Nephron progenitor cell (in vitro differentiated cells): ENCODE measurements around the gene ANKFN1.

Experiments used
- DNase-seq: peaks from one replicate; pipeline ENCODE4 v3.0.0; 2021
- H3K27ac Mint-ChIP-seq: 2 replicates; pipeline ENCODE4 v1.8.0; 2021; ENCODE audit warnings: mild to moderate bottlenecking, moderate library complexity, mixed read lengths
- H3K27me3 Mint-ChIP-seq: 2 replicates; pipeline ENCODE4 v1.8.0; 2021; ENCODE audit warnings: mild to moderate bottlenecking, low read depth, mixed read lengths; ENCODE audit not compliant: poor library complexity
- H3K36me3 Mint-ChIP-seq: 2 replicates; pipeline ENCODE4 v1.8.0; 2021; ENCODE audit warnings: low read depth, mixed read lengths
- H3K4me1 Mint-ChIP-seq: 2 replicates; pipeline ENCODE4 v1.8.0; 2021; ENCODE audit warnings: mixed read lengths
- H3K4me3 Mint-ChIP-seq: 2 replicates; pipeline ENCODE4 v1.8.0; 2021; ENCODE audit warnings: mild to moderate bottlenecking, moderate library complexity, mixed read lengths
- H3K9me3 Mint-ChIP-seq: 2 replicates; pipeline ENCODE4 v1.8.0; 2021; ENCODE audit warnings: mild to moderate bottlenecking, moderate library complexity, mixed read lengths
- TF ChIP-seq, protein P1 (sequence below): fragments of 200-600 bp; sonication (generic); IDR thresholded peaks from 2 replicates; pipeline ENCODE4 v1.5.0; 2021; ENCODE audit warnings: antibody characterized with exemption

Gene ANKFN1

DNA sequence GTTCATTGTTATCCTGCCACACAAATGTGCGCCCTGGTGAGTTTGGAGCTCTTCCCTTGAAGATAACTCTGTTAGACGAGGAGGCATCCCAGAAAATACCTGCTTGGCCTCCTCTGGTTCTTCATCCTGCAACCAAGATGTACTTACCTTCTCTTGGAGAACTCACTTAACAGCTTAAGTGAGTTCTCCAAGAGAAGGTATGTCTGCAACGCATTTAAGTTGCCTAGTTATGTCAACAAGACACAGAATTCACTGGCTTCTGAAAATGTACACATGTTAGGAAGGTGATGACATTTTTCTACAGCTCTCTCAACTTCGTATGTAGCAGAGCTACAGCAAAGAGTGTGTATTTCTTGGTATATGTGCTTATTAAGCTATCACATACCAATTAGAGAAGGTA lies 361.6 kb downstream of the ANKFN1 start:
- Mint-ChIP-seq H3K4me1 (no peaks in the 10 kb centered on the region), H3K9me3 (no peaks in the 10 kb centered on the region), H3K36me3 (no peaks in the 10 kb centered on the region), H3K27ac (no peak overlapping the region), H3K4me3 (no peak overlapping the region), H3K27me3 (peaks cover 59% of the 10 kb centered on the region)
- no peak for DNase-seq
- TF ChIP-seq, protein P1, sequence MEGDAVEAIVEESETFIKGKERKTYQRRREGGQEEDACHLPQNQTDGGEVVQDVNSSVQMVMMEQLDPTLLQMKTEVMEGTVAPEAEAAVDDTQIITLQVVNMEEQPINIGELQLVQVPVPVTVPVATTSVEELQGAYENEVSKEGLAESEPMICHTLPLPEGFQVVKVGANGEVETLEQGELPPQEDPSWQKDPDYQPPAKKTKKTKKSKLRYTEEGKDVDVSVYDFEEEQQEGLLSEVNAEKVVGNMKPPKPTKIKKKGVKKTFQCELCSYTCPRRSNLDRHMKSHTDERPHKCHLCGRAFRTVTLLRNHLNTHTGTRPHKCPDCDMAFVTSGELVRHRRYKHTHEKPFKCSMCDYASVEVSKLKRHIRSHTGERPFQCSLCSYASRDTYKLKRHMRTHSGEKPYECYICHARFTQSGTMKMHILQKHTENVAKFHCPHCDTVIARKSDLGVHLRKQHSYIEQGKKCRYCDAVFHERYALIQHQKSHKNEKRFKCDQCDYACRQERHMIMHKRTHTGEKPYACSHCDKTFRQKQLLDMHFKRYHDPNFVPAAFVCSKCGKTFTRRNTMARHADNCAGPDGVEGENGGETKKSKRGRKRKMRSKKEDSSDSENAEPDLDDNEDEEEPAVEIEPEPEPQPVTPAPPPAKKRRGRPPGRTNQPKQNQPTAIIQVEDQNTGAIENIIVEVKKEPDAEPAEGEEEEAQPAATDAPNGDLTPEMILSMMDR: no peak

DNA sequence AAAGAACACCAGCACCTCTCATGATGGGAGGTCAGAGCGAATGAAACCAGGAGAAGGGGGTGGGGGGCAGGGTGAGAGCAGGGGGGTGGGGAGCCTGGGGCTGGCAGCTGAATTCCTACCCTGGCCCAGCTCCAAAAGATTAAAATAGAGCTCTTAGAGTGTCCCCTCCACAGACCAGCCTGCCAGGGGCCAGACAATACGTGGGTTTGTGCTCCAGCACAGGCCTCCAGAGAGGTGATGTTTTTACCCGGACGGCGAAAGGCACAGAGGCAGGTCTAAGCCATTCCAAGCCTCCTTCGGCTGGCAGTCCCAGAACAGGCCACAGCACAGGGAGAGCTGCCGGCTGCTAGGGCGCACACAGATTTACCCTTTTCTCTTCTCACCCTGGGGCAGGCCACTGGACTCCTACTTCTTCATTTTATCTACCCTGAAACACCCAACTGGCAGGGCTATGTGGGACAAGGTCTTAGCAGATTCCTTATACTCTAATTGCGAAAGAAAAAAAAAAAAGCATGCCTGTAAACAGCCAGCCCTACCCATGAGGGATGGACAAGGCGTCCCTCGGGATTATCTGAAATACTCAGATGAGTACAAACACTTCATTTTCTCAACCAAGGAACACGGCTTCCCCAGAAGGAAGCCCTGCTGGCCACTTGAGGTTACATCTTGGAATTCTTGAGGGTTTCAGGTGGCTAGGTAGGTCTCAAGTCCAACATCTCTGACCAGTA lies 368.3 kb downstream of the ANKFN1 start:
- peaks cover 5% of the 10 kb centered on the region for H3K4me1 Mint-ChIP-seq
- no peaks in the 10 kb centered on the region for H3K36me3 Mint-ChIP-seq
- TF ChIP-seq, protein P1: no peak
- H3K27ac Mint-ChIP-seq: no peak overlapping the region
- H3K27me3 Mint-ChIP-seq: peaks cover 57% of the 10 kb centered on the region
- DNase-seq: no peak
- no peak overlapping the region for H3K4me3 Mint-ChIP-seq
- no peaks in the 10 kb centered on the region for H3K9me3 Mint-ChIP-seq

DNA sequence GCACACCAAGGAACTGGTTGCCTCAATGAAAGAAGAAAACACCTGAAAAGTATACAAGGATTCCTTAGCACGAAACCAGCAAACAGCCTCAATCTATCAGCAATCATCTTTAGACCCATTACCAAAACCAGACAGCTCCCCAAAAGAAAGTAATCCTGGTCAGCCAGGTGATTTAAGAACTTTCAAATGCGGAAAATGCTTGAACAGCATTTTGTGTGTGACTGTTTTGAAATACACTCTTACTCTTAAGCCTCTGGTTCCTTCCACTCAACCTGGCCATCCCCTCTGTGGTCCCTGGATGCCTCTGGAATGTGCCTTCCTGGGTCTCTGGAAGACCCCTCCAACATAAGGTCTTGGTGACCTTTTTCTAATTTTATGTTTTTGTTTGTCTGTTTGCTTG lies 369.8 kb downstream of the ANKFN1 start:
- H3K9me3 Mint-ChIP-seq: no peaks in the 10 kb centered on the region
- TF ChIP-seq, protein P1: no peak
- no peak for DNase-seq
- H3K27me3 Mint-ChIP-seq: peaks cover 63% of the 10 kb centered on the region
- no peak overlapping the region for H3K27ac Mint-ChIP-seq
- peaks cover 5% of the 10 kb centered on the region for H3K4me1 Mint-ChIP-seq
- no peak overlapping the region for H3K4me3 Mint-ChIP-seq
- no peaks in the 10 kb centered on the region for H3K36me3 Mint-ChIP-seq

- Mint-ChIP-seq H3K36me3 (no peaks in the 10 kb centered on the region), H3K4me3 (no peak overlapping the region), H3K27ac (no peak overlapping the region), H3K9me3 (no peaks in the 10 kb centered on the region), H3K27me3 (peaks cover 87% of the 10 kb centered on the region), H3K4me1 (peaks cover 26% of the 10 kb centered on the region)
- TF ChIP-seq, protein P1: no peak
- DNase-seq: no peak
Observed at GRCh38 chr17:56528696-56529095, 375.4 kb downstream of the ANKFN1 start.

- DNase-seq: no peak
- H3K27ac Mint-ChIP-seq: no peak overlapping the region
- H3K4me1 Mint-ChIP-seq: peaks cover 31% of the 10 kb centered on the region
- H3K27me3 Mint-ChIP-seq: peaks cover 82% of the 10 kb centered on the region
- H3K4me3 Mint-ChIP-seq: no peak overlapping the region
- H3K36me3 Mint-ChIP-seq: no peaks in the 10 kb centered on the region
- no peaks in the 10 kb centered on the region for H3K9me3 Mint-ChIP-seq
- TF ChIP-seq, protein P1: no peak
Observed at GRCh38 chr17:56532926-56533325, 379.7 kb downstream of the ANKFN1 start.

DNA sequence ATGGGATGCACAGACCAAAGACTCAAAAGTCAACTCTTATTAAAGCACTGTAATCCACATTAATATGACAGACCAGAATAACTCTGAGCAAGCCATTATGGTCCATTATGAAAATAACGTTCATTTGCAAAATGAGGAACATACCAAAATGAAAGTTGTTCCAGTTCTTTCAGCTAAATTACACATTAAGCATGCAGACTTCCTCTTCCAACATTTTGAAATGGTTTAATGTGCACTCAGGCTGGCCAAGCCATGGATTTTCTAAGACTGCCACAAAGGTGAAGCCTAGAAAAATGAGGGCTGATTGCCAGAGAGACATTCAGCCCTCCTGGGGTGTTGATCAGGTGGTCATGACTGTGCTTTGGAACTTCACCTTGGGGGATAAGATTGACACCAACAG lies 383.5 kb downstream of the ANKFN1 start:
- H3K27ac Mint-ChIP-seq: no peak overlapping the region
- peaks cover 11% of the 10 kb centered on the region for H3K9me3 Mint-ChIP-seq
- H3K27me3 Mint-ChIP-seq: peaks cover 68% of the 10 kb centered on the region
- H3K4me1 Mint-ChIP-seq: peaks cover 5% of the 10 kb centered on the region
- TF ChIP-seq, protein P1: no peak
- DNase-seq: no peak
- no peak overlapping the region for H3K4me3 Mint-ChIP-seq
- H3K36me3 Mint-ChIP-seq: no peaks in the 10 kb centered on the region
